Measurements from ENCODE around the gene MYH6.

DNA sequence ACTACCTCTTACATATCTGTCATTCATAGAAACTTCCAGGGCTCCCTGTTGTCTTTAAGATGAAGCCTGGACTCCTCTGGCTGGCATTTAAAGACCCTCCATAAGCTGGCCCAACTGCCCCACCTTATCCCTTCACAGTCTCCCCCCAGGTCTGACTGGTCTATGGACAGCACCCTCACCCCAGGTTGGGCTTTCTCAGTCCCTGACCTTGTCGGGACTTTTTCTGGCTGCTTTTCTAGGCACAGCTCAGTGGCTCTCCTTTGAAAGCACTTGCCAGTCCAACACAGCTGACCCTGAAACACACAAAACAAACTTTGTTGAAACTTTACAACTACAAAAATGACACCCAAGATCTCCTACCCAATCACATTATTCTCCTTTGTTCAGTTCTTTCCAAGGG is 41.2 kb upstream of the MYH6 start:
- TF ChIP-seq, protein P1, sequence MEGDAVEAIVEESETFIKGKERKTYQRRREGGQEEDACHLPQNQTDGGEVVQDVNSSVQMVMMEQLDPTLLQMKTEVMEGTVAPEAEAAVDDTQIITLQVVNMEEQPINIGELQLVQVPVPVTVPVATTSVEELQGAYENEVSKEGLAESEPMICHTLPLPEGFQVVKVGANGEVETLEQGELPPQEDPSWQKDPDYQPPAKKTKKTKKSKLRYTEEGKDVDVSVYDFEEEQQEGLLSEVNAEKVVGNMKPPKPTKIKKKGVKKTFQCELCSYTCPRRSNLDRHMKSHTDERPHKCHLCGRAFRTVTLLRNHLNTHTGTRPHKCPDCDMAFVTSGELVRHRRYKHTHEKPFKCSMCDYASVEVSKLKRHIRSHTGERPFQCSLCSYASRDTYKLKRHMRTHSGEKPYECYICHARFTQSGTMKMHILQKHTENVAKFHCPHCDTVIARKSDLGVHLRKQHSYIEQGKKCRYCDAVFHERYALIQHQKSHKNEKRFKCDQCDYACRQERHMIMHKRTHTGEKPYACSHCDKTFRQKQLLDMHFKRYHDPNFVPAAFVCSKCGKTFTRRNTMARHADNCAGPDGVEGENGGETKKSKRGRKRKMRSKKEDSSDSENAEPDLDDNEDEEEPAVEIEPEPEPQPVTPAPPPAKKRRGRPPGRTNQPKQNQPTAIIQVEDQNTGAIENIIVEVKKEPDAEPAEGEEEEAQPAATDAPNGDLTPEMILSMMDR (IDR thresholded peaks at IDR 0.05) = no peak
- no peak for TF ChIP-seq POLR2AphosphoS5 (IDR thresholded peaks at IDR 0.05; ENCODE audit: insufficient read depth in 1 of 2, low read depth in 1 of 2)
